HS-5 (cell line): ENCODE measurements around the gene IFT22.
"Not testable (repeated sequence)": the region's sequence is repeated elsewhere in the genome, so short reads cannot be mapped to it uniquely, and the experiment has no call there.

Experiments used
- DNase-seq: peaks from one replicate; pipeline ENCODE4 v3.0.0-alpha.2; 2012; ENCODE audit warnings: low read depth

IFT22 gene

DNA sequence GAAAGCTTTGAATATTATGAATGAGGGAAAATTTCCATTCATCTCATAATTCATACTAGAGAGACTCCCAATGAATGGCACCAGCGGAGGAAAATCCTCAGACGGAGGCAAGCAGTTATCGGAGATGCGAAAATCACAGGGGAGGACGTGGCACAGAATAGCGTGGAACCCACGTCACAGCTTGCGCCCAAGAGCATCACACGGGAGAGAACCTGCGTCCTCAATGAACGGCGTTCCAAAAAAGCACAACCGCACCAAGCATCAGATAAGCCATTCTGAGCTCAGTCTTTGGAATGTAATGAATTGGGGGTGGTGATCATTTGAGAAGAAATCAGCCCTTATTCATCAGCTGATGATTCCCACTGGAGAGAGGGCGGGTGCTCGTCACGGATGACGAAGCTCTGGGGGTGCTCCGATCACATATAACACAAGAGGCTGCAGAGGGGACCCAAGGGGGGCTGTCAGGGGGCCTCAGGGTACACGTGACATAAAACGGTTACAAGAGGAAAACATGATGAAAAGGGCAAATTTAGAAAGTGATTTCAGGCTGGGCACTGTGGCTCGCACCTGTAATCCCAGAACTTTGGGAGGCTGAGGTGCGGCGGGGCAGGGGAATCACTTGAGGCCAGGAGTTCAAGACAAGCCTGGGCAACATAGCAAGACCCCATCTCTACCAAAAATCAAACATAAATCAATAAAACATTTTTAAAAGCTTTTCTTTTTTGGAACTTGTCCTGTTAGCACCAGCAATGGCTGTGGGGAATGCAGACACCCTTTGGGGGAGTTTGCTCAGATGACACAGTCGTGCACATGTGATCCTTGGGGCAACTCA lies 42.9 kb downstream of the IFT22 start:
- no peak for DNase-seq

DNA sequence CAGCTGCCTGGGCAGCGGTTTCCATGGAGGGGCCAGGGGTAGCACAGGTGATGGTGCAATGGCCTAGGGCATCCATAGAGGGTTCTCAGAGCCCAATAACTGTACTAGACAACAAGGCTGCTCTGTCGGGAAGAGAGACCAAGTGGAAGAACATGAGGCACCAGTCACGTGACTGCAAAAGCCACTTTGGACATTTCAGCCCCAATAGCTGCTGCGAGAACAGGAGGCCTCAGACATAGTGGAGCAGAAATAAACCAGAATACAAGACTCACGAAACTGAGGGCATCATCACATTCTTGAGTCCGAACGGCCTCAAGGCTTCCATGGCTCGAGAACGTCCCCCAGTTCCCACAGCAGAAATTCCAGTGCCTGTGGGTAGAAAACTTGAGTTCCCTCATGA lies 44.5 kb downstream of the IFT22 start:
- no peak for DNase-seq

DNA sequence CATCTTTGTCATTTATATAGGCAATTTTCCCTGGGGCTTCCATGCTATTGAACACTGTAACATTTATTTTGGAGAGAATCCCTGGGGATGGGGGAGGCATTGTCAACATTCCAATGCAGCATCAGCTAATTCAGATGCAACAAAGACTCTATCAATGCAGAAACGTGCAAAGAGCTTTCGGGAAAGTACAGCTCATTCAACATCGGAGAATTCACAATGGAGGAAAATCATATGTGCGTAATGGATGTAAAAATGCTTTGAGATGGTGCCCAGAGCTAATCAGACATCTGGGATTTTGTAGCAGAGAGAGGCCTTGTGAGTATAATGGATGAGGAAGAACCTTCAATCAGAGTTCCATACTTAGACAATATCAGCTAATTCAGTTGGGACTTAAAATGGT lies 48.4 kb downstream of the IFT22 start:
- DNase-seq = no peak

DNA sequence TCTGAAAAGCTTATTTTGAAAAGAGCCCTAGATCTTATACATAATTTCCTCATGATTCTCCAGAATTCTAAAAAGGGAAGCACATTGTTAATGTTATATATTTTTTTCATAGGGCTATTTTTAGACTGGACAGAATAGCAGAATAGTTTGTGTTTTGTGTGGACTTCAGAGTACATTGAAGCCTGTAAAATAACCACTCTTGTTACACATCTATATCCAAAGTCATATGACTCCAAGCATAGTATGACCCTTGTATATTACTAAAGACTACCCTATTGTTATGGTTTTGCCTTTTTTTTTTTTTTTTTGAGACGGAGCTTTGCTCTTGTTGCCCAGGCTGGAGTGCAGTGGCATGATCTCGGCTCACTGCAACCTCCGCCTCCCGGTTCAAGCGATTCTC lies 50.6 kb downstream of the IFT22 start:
- DNase-seq = no peak

DNA sequence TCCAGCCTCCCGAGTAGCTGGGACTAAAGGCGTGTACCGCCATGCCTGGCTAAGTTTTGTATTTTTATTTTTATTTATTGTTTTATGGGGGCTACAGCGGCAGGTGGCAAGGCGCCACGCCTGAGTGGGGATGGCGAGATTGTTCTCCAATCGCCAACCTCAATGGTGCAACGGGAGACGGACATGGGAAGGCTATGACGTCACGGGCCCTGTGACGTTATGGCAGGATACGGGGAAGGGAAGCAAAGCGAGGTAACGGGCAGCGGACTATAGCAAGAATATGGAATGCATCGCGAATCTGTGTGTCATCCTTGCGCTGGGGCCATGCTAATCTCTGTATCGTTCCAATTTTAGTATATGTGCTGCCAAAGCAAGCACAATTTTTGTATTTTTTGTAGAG lies 51.9 kb downstream of the IFT22 start:
- DNase-seq = no peak

DNA sequence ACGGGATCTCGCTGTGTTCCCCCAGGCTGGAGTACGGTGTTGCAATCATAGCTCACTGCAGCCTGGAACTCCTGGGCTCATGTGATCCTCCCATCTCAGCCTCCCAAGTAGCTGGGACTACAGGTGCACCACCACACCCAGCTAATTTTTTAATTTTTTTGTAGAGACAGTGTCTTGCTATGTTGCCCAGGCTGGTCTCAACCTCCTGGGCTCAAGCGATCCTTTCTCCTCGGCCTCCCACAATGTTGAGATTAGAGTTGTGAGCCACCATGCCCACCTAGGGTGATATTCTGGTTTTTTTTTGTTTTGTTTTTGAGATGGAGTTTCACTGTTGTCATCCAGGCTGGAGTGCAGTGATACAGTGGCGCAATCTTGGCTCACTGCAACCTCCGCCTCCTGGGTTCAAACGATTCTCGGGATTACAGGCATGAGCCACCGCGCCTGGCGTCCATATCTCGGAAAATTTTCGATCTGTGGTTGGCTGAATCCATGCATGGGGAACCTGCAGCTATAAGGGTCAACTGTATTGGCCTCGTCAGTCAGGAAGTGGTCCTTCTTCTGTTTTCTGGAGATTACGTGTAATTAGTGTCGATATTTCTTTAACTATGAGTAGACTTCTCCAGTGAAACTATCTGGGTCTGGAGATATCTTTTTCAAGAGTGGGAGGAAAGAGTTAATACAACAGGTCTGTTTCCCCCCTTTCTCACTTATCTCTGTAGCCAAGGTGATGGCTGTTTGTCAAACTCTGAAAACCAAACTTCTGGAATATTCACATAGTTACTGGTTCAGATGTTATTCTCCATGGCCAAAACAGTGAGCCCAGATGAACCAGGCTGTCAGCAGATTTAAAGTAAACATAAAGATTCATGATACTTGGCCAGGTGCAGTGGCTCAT lies 55.7 kb downstream of the IFT22 start:
- no peak for DNase-seq

DNA sequence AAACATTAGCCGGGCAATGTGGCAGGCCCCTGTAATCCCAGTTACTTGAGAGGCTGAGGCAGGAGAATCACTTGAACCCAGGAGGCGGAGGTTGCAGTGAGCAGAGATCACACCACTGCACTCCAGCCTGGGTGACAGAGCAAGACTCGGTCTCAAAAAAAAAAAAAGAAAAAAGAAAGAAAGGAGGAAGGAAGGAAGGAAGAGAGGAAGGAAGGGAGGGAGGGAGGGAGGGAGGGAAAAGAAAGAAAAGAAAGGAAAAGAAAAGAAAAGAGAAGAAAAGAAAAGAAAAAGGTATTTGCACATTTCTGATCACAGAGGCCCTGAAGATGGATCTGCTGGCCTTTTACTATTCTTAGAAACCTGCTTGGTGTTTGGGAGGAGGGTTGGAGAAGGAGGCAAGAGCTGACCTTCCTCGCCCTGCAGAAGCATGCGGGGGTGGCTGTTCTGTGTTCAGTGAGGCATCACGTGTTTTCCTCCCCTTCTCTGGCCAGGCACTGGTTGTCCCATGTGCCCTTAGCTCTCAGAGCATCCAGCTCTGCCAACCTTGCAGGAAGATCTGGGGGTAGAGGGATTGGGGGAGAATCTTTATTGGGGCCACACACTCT lies 57.4 kb downstream of the IFT22 start:
- not testable (repeated sequence) for DNase-seq
